SK-N-DZ (cell line): ENCODE results near the gene ACTC1.

Experiments
- DNase-seq: peaks from one replicate; pipeline ENCODE4 v3.0.0-alpha.2; 2015; ENCODE audit warnings: low spot score

The ACTC1 gene

DNA sequence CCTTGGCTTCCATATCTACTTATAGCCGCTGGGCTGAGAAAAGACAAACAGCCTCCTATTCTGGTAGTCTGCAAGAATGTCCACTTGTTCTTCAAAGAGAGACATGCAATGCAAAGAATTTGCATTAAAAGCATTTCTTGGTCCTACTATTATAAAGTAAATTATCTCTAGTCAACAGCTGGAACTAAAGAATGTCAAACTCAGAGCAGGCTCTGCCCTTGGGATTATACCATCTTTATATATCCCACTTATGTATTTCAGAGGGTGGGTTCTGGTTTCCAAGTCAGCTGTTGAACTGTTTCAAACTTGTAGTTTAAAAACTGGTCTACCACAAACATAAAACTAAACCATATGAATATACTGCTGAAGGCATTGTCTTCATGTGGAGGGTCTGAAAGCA lies 7.0 kb upstream of the ACTC1 start:
- no peak for DNase-seq

DNA sequence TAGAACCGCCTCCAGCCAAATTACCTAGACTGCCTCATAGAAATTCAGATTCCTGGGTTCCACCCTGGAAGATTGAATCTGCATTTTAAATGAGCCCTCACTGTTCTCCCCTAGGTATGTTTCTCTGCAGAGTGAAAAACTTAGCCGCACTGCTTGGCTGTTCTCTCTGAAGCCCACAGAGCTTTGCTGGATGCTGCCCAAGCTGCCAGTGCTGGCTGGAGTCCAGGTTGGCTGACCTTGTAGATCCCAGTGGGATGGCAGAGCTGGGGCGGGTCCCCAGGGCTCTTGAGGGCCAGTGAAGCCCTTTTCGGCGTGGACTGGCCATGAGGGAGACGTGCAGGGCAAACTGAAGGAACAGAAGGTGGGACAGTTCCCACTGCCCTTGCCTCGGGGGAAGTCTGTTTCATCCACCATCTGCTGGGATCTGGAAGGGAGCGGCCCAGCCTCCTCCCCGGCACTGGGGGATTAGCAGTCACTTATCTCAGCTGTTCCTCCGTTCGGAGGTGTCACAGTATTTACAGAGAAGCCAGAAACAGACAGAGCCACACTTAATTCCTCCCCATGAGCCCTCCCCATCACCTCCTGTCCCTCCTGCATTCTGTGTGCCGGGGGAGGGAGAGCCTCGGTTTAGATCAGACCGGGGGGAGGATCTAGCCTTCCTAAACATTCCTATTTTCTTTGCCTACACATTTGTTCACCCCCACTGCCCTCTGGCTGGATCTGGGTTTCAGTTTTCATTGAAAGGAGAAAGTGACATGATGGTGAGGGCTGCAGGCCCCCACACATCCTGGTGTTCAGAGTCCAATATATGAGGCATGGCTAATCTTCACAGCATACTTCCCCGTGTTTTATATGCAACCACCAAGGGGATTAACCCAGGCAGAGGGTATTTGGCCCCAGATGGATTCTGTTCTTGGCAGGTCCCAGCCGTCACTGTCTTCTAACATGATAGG lies 4.1 kb upstream of the ACTC1 start:
- peak; percentile 23 for DNase-seq

DNA sequence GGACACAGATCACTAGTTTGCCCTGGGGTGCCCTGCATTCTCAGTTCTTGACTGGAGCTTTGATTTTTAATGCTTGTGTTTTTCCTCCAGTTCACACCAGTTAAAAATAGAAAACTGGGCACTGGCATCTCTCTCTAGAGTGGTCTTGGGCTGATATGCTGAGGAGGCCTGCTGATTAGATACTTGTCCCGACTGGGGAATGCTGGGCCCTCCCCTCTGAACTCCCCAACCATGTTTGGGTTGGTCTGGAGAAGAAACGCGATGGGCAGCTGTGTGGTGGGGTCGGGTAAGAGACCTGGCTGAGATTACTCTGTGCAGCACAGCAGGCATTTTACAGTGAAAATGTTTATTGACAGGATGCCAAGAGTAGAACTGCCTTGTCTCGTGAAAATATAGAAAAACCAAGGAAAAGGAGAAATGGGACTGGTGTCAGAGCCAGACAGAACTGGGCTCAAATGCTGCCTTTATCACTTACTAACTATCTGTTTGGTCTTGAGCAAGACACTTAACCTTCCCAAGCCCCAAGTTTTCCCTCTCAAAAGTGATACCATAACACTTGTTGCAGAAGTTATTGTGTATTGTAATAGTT lies 1.6 kb upstream of the ACTC1 start:
- DNase-seq: no peak

DNA sequence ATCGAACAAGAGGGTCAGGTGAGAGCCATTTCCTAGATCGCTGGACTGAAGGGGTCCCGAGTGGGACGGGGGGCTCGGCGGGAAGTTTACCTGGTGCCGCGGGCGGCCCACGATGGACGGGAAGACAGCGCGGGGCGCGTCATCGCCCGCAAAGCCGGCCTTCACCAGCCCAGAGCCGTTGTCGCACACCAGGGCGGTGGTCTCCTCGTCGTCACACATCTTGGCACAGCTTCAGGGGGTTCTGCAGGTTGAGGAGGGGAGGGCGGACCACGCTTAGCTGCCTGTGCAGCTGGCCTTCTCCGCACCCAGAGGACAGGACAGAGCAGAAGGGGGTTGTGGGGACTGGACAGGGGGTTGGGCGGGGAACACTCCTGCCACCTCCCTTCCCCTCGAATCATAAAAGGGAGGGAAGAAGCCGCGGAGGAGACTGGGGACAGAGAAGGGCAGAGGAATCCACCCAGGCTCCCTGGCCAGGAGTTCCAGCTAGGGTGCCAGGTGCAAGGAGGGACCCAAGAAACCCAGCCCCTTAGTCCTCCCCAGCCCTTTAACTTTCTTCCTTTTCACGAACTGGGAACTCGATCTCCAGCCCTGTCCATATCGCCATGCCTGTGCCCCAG lies 651 bp downstream of the ACTC1 start:
- DNase-seq: no peak

DNA sequence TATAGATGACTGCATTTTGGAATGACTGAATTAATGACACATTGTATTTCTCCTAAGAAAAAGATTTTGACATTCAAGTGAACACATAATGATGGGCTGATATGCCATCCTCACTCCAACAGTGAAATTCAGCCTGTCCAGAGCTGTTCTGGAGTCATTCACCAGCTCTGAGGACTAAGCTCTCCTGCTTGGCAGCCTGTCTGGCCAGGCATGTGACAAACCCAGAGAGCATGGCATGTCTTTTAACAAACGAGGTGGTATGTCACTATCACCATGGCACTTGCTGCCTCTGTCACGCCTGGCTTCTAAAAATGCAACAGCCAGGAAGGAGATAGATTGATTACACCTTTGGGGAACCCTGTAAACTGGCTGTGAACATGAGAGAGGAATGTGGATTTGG lies 1.4 kb downstream of the ACTC1 start:
- no peak for DNase-seq

DNA sequence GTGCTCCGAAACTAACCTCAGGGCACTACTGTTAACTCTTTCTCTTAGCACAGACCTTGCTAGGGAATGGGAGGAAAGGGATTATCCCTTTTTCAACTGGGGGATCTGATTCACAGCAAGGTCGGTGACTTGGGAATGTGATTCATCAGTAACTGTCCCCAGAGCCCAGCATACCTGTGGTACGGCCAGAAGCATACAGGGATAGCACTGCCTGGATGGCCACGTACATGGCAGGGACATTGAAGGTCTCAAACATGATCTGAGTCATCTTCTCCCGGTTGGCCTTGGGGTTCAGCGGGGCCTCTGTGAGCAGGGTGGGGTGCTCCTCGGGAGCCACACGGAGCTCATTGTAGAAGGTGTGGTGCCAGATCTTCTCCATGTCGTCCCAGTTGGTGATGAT lies 2.3 kb downstream of the ACTC1 start:
- no peak for DNase-seq

DNA sequence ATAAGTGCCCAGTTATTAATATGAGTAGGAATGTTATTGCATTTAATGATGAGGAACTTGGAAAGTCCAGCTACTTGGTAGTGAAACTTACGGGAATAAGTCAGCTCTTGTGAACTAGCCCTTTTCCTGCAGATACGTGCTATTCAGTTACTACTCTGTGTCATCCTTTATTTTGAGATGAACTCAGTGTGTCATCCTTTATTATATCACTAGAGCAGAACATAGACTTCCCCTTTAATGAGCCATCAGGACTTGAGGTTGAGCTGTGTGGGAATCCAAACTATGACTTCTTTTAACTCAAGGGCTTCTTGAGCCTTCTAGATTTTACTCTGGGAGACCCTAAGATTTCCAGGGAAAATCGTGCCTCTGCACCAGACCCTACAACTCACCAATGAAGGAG lies 3.6 kb downstream of the ACTC1 start:
- no peak for DNase-seq

DNA sequence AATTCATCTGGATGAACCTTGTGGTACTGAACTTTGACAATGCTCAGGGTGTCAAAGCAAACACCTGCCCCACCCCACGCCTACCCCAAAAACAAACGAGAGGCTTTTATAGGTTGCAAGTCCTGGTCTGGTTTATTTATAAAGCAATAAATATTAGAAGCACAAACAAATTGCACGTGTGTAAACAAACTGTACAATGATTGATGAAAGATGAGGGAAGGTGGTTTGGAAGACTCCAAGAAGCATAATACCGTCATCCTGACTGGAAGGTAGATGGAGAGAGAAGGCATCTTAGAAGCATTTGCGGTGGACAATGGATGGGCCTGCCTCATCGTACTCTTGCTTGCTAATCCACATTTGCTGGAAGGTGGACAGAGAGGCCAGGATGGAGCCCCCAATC lies 5.2 kb downstream of the ACTC1 start:
- DNase-seq: no peak

DNA sequence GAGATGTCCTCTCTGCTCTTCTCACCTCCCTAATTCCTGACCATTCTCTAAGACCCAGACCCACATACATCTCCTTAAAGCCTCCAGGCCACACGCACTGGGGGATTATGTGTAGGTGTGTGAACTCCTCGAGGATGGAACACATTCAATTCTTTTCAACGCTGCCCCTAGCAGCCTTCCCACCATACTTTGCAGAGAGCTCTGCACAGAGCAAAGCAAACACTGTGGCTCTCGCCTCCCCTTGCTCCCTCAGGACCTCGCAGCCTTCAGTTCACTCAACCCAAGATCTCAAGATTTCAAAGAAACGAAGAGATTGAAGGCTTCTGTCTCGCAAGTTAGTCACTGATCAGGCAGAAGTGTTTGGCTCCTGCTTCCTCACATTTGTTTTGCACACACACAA lies 6.0 kb downstream of the ACTC1 start:
- DNase-seq: no peak

DNA sequence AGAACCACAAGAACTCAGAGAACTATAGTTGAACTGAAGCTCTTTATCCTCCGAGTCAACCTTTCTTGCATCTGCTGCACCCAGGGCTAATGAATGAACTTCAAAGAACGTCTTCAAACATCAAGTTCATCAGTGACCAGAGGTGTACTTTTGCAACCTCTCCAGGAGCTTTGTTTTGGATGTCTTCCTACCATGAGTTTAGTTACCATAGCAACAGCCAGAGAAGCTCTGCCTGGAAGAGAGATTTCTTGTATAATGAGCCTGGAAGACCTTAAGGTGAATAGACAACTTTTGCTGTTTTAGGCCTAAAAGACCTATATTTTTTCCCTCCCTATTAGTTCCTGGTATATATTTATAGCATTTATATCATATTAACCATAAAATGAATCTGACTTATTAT lies 9.1 kb downstream of the ACTC1 start:
- DNase-seq: no peak

DNA sequence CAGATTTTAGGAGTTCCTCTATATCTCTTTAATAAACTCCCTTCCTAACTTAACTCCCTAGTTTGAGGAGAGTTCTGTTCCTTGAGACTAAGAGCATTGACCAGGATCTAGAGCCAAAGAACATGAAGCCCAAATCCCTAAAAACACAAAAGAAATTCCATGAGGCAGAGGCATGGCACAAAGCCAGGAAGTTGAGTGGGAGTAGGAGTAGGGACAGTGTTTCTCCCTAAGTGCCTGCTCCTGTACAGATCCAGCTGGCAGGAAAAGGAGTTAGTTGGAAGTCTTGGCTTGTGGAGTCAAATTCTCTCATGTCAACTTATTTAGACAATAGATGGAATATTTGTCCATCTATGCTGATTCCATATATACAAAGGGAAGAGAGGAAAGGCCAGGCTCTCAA lies 11.4 kb downstream of the ACTC1 start:
- DNase-seq: no peak

DNA sequence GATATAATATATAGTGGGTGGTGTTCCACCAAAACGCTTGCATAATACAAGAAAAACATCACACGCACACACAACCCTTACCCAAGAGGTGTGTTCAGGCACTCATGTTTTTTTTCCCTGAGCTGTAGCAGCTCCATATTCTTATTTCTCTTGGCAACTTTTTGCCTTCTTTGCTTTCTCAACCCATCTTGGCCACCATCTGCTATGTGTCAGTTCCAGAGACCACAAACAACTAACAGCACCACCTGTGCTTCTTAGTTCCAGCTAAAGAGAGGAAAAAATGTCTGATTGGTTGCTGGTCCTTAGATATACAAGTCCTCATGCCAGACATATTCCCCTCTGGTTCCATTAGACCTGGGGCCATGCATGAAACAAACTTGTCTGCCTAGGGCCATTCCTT lies 11.9 kb downstream of the ACTC1 start:
- DNase-seq: no peak

DNA sequence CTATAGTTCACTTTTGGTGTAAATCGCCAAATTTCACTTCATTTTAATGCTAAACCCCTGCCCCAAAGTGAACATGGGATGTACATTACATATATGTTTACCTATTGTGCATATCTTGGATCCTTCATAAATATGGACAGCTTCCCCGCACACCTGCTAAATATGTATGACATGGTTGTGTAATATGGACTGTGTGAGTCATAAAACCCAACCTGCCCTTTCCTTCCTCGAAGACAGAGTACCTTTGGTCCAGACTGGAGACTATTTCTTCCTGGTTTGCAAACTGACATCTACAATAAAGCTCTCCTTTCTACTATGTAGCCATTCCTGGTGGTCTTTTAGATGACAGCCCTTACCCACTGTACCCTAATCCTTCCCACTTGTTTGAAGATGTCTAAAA lies 12.4 kb downstream of the ACTC1 start:
- no peak for DNase-seq

DNA sequence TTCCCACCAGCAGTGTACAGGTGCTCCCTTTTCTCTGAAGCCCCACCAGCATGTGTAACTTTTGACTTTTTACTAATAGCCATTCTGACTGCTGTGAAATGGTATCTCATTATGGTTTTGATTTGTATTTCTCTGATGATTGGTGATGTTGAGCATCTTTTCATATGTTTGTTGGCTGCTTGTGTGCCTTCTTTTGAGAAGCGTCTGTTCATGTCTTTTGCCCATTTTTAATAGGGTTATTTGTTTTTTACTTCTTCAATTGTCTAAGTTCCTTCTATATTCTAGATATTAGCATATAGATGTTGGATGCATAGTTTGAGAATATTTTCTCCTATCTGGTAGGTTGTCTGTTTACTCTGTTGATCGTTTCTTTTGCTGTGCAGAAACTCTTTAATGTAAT lies 14.6 kb downstream of the ACTC1 start:
- no peak for DNase-seq

DNA sequence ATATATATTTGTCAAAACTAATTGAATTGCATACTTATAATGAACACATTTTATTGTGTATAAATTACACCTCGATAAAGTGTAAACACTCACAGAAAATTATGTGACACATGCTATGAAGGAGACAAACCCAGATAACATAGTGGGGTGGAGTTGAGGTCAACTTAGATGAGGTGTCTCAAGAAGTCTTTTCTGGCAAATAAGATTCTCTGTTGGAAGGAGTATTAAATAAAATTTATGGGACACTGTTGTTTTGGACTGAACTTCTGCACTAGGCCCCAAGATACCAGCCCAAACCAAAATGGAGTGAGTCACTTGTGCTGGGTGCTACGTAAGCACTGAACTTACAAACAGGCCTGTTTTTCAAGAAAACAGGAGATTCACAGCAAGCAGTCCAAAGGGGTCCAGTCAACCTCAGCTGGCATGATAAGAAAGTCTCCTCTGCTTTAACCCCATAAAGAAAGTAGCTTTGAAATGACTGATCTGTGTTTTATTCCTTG lies 18.7 kb downstream of the ACTC1 start:
- DNase-seq: no peak

DNA sequence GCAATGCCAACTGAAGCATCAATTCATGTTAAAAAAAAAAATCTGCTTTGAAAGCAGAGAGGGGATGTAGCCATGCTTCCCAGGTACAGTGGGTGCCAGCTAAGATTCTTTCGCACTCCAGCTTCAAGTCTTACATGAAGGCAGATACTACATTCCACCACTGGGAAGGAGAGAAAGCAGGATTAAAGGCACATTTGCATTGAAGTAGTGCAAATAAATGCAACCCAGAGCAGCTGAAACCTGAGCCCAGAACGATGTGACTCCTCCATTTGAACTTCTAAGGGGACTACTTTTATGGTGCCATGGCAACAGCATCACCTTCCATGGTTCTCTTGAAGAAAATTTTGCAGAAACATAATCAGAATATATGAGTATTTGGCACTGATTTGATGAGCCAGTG lies 21.4 kb downstream of the ACTC1 start:
- no peak for DNase-seq

DNA sequence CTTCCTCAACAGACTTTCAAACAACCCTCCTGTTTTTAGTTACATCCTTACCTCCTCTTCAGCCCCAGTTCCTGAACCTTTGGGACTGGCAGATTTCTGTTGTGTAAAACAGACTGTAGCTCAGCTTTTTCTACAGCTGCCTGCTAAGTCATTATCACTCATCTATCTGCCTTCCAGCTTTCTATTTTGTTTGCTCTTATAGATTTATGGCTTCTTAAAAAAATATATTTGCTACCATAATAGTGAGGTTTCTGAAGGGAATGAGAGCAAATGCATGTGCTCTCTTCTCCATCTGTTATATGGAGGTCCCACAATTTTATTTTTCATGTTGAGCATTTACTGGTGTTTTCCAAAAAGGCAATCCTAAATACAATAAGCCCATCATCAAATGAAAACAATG lies 22.3 kb downstream of the ACTC1 start:
- DNase-seq: no peak

DNA sequence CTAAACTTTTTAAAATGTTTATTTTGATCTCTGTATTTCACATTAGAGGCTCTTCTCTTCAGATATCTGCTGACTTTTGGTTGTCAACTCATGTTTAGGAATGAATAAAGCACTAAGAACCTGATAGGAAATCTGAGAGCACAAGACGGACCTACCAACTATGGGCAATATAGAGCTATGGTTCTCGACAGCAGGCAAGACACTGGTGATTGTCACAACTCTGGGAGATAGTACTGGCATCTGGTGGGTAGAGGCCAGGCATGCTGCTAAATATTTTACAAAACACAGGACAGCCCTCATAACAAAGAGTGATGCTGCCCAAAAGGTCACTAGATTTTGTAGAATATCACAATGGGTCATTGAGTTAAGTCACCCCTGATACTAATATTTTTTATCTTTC lies 23.0 kb downstream of the ACTC1 start:
- DNase-seq: no peak

DNA sequence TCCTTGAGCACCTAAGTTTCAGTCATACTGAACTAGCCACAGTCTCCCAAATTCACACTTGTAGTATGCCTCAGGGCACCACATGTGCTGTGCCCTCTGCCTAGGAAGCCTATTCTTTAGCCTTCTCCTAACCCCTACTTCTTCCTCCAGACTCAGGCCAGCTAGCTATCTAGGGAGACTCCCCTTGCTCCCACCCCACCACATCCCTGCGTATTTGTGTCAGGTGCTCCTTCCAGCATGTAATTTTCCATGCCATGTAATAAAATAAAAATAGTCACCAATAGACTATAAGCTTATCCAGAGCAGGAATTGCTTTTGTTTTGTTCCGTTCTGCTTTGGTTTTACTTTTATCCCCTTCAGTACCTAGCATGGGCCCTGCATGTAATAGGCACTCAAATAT lies 25.6 kb downstream of the ACTC1 start:
- DNase-seq: no peak

DNA sequence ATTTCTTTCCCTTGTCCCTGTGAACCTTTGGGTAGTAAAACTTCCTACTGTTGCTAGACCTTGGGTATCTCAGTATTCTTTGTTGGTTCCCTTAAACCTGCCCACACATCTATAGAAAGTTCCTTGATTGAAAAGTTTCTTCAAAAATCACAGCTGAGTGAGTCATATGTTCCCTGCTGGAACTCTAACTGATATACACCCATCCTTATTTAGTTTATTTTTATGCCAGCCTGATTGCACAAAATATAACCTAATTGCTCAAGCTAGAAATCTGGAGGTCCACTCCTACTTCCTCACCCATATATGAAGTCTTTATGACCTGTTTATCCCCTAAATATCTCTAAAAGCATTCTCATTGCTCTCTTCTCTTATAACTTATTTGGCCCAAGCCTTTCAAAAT lies 26.8 kb downstream of the ACTC1 start:
- no peak for DNase-seq

DNA sequence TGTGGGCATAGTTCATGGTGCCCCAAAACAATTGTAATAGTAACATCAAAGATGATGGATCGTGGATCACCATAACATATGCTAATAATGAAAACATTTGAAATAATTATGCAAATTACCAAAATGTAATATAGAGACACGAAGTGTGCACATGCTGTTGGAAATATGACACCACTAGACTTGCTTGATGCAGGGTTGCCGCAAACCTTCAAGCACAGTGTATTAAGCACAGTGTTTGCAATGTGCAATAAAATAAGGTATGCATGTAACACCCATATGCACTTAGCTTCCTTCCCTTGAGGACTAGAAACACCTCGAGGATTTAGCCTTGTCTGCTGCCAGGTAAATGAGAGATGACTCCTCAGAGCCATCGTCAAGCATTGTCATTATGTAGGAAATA lies 29.6 kb downstream of the ACTC1 start:
- DNase-seq: no peak

DNA sequence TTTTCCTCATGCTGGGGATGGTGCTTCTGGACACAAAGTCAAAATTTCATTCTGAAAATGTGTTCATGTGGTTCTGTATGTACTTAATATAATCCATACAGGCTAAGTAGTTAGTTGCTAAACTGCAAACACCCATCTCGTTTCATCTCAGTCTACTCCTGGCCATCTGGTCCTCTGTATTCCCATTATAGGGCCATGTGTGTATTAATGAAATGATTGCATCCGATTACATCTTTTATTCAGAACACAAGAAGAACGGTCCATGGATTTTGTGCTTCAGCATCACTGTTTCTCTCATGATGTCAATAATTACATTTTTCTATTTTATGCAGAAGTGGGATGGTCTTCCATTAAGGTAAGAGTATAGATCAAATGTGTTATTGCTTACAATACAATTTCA lies 34.4 kb downstream of the ACTC1 start:
- peak; percentile 21 for DNase-seq

DNA sequence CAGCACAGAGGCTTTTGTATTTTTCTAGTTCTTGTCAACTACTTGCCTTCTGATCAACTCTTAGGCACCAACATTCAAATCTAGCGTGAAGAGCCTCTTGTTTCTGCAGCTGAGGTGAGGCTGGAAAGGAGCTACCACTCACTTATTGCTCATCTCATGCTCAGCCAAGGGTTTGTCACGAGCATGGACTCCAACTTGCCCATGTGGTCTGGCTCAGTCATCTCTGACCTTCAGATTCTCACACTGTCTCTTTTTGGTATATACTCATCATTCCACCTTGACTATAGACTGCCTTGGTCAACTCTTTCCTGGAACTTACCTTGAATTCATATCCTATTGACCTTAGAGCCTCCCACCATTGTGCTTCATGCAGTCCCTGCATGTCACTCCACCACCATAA lies 35.4 kb downstream of the ACTC1 start:
- no peak for DNase-seq
